Vagina (tissue), 2 donors: Measurements from ENCODE around the gene SHLD2.
"Not testable (repeated sequence)": the region's sequence is repeated elsewhere in the genome, so short reads cannot be mapped to it uniquely, and the experiment has no call there.

Source experiments
- CTCF ChIP-seq, 3 experiments: fragments of 450-650 bp in 2 of 3; fragments of 200-600 bp in 1 of 3; sonication (generic) in 1 of 3; IDR thresholded peaks; one replicate each; pipeline ENCODE4 v1.5.1; 2017 to 2019; ENCODE audit warnings: antibody characterized with exemption in 3 of 3, mild to moderate bottlenecking in 2 of 3, moderate library complexity in 2 of 3
- POLR2A ChIP-seq, 2 donors: fragments of 450-650 bp; IDR thresholded peaks; one replicate each; pipeline ENCODE4 v1.6.1; 2017; ENCODE audit warnings: antibody characterized with exemption in 2 of 2, mild to moderate bottlenecking in 2 of 2, moderate library complexity in 2 of 2
- POLR2AphosphoS5 ChIP-seq, 2 donors: sonication (generic); formaldehyde crosslinking; IDR thresholded peaks; one replicate each; pipeline ENCODE4 v1.9.0; 2017; ENCODE audit warnings: antibody characterized with exemption in 2 of 2, mild to moderate bottlenecking in 2 of 2, low read depth in 1 of 2; ENCODE audit not compliant: insufficient read depth in 1 of 2

DNA sequence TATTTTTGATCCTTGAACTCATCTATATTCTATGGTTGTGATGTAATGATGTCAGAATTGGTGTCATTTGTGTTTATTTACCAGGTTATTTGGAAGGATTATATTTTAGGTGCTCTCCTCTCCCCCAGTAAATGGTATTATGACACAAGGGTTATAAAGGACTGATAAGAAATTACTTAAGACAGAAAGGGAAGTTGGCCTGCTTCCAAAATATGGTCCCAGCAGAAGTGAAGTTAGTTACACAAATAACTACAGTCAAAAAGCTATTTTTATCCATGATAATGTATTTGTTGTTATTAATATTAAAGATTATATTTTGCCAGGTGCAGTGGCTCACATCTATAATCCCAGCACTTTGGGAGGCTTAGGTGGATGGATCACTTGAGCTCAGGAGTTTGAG lies 37.2 kb downstream of the SHLD2 start:
- TF ChIP-seq CTCF (IDR thresholded peaks at IDR 0.05); POLR2AphosphoS5 (IDR thresholded peaks at IDR 0.05; ENCODE audit: insufficient read depth in 1 of 2, low read depth in 1 of 2); POLR2A (IDR thresholded peaks at IDR 0.05): not testable (repeated sequence)
